NCI-H1417 treated with DMSO at 0.1 percent for 48 hours (cell line): ENCODE data around the gene PARD3B.

Experiments
- DNase-seq: peaks from one replicate; lab custom pipeline; 2025; lab: John Stamatoyannopoulos, UW

Gene PARD3B

DNA sequence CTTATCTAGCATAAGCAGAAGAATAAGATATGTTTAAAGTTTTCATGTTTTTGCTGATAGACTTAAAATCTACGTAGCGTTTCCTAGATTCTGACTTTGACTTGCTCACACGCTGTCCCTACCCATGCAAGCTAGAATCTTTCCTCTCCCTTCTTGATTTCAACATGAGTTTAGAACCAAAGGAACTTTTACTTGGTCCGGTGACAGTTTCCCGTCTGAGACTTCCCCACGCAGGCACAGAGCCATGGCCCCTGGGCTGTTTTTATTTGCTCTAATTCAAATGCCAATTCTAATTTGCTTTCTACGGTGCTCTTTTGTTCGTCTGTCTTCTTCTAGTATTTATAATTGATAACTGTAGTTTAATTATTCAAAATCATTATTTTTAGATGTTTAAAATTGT is 467.7 kb downstream of the PARD3B start:
- no peak for DNase-seq

- DNase-seq, result no peak
Observed at GRCh38 chr2:205013586-205013985, 468.3 kb downstream of the PARD3B start.

DNA sequence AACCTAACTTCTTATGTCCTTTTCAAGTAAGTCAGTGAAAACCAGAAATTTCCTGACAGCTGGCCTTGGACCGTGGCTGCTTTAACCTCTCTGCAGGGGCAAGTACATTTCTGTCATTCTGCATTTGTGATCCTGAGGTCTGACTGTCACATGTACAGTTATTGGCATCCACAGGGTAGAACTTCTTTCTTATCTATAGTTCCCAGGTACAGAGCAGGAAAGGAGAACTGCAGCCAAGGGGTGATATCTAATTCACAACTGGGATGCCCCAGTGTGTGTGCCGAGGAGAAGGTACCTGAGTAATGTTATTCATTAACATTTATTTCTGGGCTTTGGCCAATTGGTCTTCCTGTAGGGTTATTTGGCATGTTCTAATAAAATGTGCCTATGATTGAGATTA is 468.9 kb downstream of the PARD3B start:
- no peak for DNase-seq

GRCh38 chr2:205017381-205017780 is 472.1 kb downstream of the PARD3B start:
- DNase-seq, result no peak

DNA sequence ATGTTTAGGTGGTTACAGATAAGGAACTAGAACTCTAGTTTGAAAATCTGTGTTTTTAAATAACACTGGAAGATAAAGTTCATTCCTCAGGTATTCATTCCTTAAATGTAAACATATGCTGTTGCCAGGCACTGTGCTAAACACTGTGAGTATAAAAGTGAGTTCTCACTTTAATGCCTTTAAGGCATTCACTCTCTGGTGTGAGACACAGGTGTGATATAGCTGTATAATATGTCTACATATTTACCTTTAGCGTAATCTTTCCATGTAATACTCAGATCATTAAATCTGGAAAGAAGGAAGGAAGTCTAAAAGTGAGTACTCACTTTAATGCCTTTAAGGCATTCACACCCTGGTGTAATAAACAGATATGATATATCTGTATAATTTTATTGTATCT is 472.6 kb downstream of the PARD3B start:
- no peak for DNase-seq

DNA sequence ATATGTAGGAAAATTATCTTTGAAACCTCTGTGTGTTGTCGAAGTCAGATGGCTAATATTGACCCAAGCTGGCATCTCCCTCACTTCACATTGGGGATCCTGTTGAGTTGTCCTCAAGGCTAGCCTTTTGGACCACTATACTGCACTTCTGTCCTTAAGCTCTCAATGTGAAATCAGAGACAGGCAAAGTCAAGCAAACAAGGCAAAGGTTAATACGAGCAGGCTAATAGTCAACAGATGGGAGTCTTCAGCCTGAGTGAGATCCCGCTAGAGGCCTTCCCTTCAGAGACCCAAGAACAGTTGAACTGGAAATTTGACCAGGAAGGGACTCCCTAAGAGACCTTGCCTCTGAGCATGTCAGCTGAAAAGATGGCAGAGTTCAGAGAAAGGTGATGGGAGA is 475.4 kb downstream of the PARD3B start:
- no peak for DNase-seq

DNA sequence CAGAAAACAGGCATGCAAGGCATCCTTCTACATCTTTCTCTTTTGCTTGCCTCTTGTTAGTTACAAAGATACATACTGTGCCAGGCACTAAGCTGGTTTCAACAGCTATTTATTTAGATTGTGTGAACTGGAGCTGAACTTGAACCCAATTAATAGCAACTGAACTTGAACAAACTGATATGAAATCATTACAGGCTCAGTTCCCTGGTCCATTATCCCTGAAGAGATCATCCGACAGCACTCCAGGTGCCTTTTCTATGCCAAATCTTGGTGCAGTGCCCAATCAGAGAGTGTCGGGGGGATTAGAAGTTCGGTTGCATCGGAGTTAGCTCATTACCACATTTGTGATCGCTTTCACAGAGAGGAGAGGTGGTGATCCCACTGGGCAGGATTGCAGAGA is 477.6 kb downstream of the PARD3B start:
- no peak for DNase-seq

GRCh38 chr2:205024822-205025518 is 479.7 kb downstream of the PARD3B start:
- no peak for DNase-seq

DNA sequence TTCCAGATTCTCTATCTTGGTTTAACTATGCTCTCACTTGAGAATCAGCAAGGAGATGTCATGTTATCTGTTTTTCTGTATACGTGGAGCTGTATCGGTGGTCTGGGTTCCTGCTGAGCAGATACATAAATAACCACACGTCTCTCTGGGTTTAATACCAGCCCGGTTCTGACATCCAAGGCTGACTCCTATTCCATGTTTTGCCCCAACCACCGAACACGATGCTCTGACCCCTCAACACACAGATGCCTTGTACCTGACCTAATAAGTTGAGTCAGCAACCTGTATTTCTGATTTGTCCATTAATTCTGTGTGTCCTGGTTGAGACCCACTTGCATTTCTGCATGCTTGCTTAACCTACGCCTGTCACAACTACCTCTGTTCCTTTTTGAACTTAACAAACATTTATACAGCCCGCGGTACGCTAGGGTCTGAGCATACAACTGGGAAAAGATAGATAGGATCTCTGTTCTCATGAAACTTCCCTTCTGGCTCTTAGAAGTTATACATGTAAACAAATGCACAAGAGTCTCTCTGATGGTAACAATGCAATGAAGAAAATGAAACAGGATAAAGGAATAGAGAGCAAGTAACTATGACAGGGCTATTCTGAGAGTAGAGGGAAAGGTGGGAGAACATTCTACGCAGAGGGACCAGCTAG is 480.4 kb downstream of the PARD3B start:
- no peak for DNase-seq

DNA sequence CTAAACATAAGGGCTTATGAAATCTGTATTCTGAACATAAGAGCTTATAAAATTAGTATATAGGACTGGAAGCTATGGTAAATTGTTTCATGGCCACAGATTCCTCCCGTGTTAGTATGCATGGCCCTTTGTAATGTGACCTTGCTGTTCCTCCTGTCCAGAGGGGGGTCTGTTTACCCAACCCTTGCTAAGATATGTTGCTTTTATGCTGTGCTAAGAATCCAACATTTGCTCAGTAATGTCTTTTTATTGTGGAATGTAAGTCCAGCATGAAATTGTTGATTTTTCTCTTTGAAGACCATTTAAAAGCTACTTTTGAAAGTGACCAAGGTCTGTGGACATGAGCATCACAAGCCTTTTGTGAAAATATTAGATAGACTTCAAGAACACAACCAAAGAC is 485.4 kb downstream of the PARD3B start:
- no peak for DNase-seq

DNA sequence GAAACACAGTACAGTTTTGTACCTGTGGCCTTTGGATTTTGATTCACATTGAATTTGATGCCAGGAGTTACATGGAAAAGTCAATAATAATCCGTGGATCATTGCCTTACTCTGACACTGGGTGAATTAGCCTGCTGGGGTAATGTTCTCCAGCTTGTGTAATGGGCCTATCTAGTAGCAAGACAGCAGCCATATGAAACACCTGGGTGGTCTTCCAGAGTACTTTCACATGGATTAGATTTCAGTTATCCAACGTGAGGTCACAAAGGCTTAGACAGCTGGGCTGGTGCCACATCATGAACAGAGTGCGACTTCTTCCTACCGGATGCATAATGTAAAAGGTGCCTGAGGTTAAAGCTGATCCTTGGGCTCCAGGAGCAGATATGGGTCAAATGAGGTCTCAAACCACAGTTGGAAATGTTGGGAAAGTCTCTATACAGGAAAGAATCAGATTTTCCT is 486.8 kb downstream of the PARD3B start:
- no peak for DNase-seq

GRCh38 chr2:205033431-205033830 is 488.2 kb downstream of the PARD3B start:
- no peak for DNase-seq

- DNase-seq, result no peak
Observed at GRCh38 chr2:205034034-205034433, 488.8 kb downstream of the PARD3B start.

- no peak for DNase-seq
Observed at GRCh38 chr2:205040323-205040722, 495.0 kb downstream of the PARD3B start.

GRCh38 chr2:205041472-205042130 is 496.3 kb downstream of the PARD3B start:
- no peak for DNase-seq

DNA sequence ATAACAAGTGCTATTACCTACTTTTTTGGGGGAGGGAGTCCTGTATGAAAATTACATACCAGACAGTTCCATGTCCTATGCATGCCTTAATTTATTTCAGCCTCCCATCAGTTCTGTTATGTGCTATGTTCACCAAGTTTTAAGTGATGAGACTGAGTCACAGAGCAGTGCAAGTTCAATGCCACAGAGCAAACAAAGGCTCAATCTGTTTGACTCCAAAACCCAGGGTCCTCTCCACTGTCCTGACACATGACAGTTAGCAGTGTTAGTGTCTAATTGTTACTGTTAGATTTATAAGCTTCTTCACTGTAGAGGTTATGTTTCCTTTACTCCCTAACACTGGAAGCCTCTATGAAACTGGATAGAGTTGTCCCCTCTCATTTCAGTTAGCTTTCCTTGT is 498.0 kb downstream of the PARD3B start:
- no peak for DNase-seq

- DNase-seq, result no peak
Observed at GRCh38 chr2:205045706-205046105, 500.4 kb downstream of the PARD3B start.

DNA sequence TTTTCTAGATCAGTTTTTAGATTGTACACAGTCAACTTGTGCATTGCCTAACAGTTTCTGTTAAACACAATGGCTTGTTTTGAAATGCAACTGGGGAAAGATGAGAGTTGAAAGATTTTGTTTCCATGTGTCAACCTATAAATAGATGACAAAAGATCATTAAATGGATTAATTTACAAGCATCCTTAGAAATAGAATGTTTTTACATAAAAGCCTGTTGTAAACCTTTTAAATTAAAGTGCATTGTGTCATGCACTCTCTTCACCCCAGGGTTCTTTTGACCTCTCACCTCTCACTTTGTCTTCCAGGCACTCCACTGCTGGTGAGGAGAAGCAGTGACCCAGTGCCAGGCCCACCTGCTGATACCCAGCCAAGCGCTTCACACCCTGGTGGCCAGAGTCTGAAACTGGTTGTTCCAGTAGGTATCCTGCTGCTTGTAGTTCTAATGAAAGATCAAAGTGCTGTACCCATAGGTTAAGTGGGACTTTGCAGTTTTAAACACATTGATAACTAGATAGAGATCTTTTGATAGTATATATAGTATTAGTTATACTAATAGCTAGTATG is 502.1 kb downstream of the PARD3B start:
- DNase-seq, result peak; percentile 63

- DNase-seq, result no peak
Observed at GRCh38 chr2:205051417-205051816, 506.1 kb downstream of the PARD3B start.

GRCh38 chr2:205052781-205053180 is 507.5 kb downstream of the PARD3B start:
- no peak for DNase-seq

DNA sequence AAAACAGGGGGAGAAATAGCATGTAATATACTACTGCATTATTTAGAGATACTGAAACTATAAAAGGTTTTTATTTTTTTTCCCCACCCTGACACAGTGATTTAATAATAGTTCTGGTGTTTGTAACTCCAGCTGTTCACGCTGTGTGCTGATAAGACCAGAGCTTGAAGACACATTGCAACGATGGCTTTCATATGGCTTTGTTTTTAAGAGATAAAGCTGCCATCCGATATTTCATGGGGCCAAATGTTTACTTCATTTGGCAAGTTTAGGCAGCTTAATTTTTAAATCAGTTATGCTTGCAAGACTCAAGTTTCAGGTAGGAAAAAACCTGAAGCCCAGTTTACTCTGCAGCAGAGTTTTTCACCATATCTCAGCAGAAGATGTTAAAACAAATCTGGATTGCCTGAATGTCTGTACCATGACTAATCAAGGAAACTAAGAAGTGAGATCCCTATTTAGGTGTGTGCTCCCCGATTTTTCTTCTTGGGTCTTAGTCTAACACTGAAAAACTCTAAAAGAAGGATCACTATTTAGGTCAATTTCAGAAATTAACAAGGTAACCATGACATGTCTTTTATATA is 508.6 kb downstream of the PARD3B start:
- DNase-seq, result no peak

DNA sequence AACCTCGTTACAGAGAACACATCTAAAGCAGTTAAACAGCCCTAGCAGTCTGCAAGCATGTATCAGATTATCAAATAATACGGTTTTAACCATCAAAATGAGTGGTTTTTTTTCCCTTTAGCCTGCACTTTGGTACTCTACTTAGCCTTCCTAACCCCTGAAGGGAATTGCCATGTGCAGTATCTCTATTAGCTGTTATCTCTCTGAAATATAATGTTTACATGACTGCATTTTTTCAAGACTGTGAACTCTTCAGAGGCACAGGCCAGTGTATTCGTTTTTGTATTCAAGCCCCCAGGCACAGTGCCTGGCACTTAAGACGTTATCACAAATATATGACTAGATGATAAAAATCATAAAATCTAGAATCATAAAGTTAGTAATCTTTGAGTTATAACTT is 509.5 kb downstream of the PARD3B start:
- DNase-seq, result no peak

DNA sequence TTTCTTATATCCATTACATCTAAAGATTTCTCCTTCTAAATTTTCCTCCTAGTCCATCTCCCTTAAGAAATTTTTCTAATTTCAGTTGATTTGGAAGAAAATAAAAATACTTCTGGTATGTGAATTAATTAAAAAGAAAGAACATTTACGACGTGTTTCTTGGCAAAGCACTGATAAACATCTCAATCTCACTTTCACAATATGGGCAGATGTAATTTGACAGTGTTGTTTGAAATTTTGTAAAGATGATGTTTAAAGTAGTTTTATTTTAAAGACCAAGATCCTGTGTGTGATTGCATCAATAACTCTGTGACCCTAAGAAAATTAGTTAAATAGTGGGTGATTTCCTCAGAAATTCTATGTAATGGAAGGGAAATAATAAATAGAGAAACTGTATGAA is 510.0 kb downstream of the PARD3B start:
- DNase-seq, result no peak
